ENCODE measurements around the gene ABLIM3. TPM values are rescaled to one million over a fixed set of nuclear protein-coding genes. Genes with fewer than 3 reads are reported as not detected.
A peak's percentile ranks its signal among the peaks of the same experiment; 100 is the strongest.

ABLIM3 gene
- total and polyA plus RNA-seq, 2 of the 13 experiments (the other 11 are each of a cell fraction or from before 2014, with no cell fraction given): 0.53 to 6.3 TPM

GRCh38 chr5:149172709-149173505, 31.6 kb downstream of the ABLIM3 start (continued):
- TF ChIP-seq NFKB2 (CRISPR knock-in tag; IDR thresholded peaks at IDR 0.05; ENCODE audit: borderline replicate concordance): peak; percentile 36; the same call in 1 of the 2 replicates
- no peak for TF ChIP-seq KDM3A (CRISPR knock-in tag; IDR thresholded peaks at IDR 0.05; ENCODE audit: low read depth)
- no peak; the same call in 1 of the 2 replicates for TF ChIP-seq FOXC1 (CRISPR knock-in tag; IDR thresholded peaks at IDR 0.05; ENCODE audit: borderline replicate concordance)
- TF ChIP-seq ASH2L (IDR thresholded peaks at IDR 0.05; ENCODE audit: insufficient read length, low read depth, low read length): peak; percentile 75
- no peak for TF ChIP-seq ATF4 (CRISPR knock-in tag; IDR thresholded peaks at IDR 0.05)
- no peak for TF ChIP-seq PRDM10 (CRISPR knock-in tag; IDR thresholded peaks at IDR 0.05; ENCODE audit: low read depth)
- peak; percentile 69 for TF ChIP-seq UBTF (CRISPR knock-in tag; IDR thresholded peaks at IDR 0.05)
- TF ChIP-seq SAFB2 (CRISPR knock-in tag; IDR thresholded peaks at IDR 0.05; ENCODE audit: borderline replicate concordance, low read depth): no peak
- 0 out of 2 replicates have a peak, but pooled peaks have one; percentile 14 for TF ChIP-seq HMG20B (CRISPR knock-in tag; conservative IDR thresholded peaks at IDR 0.05)
- no peak for TF ChIP-seq E2F5 (CRISPR knock-in tag; conservative IDR thresholded peaks at IDR 0.05)
- TF ChIP-seq RNF2 (conservative IDR thresholded peaks at IDR 0.05; ENCODE audit: low read depth): peak; percentile 37; the same call in 1 of the 2 replicates
- TF ChIP-seq TFE3 (CRISPR knock-in tag; IDR thresholded peaks at IDR 0.05): peak; percentile 72
- TF ChIP-seq CHCHD3 (CRISPR knock-in tag; IDR thresholded peaks at IDR 0.05): 0 out of 2 replicates have a peak, but pooled peaks have one; percentile 71
- 0 out of 2 replicates have a peak, but pooled peaks have one; percentile 22 for TF ChIP-seq NR2C2 (CRISPR knock-in tag; IDR thresholded peaks at IDR 0.05; ENCODE audit: borderline replicate concordance)
- TF ChIP-seq ZNF253 (CRISPR knock-in tag; IDR thresholded peaks at IDR 0.05; ENCODE audit: borderline replicate concordance): no peak
- no peak for TF ChIP-seq SRSF9 (IDR thresholded peaks at IDR 0.05; ENCODE audit: borderline replicate concordance, insufficient read depth, low read depth, low read length, poor library complexity, severe bottlenecking)
